CD4-positive, alpha-beta T cell treated with Interleukin-15 for 1 hour (primary cell): ENCODE results near the gene MS4A5.
"Not testable (repeated sequence)": the region's sequence is repeated elsewhere in the genome, so short reads cannot be mapped to it uniquely, and the experiment has no call there.

Experiments
- DNase-seq: peaks from one replicate; pipeline ENCODE4 v3.0.0-alpha.2; 2020

The MS4A5 gene

GRCh38 chr11:60429272-60429671 lies at the start of gene MS4A5:
Gene MS4A5 (plus strand): TSS chr11:60429572. CDS start chr11:60429675, 103 bp downstream.
- no peak for DNase-seq

GRCh38 chr11:60389279-60389910 lies 40.0 kb upstream of the MS4A5 start:
- peak; percentile 74 for DNase-seq

GRCh38 chr11:60390419-60390818 lies 39.0 kb upstream of the MS4A5 start:
- no peak for DNase-seq

- DNase-seq = no peak
Measured at GRCh38 chr11:60392361-60392760, 37.0 kb upstream of the MS4A5 start.

- no peak for DNase-seq
Measured at GRCh38 chr11:60393016-60393415, 36.4 kb upstream of the MS4A5 start.

GRCh38 chr11:60394666-60395380 lies 34.5 kb upstream of the MS4A5 start:
- DNase-seq = no peak

GRCh38 chr11:60396382-60396781 lies 33.0 kb upstream of the MS4A5 start, which contains the start of gene MS4A14:
Gene MS4A14 (plus strand): TSS chr11:60396459. CDS start chr11:60396579, 120 bp downstream.
- DNase-seq = no peak

- peak; percentile 38 for DNase-seq
Measured at GRCh38 chr11:60396799-60397198, 32.6 kb upstream of the MS4A5 start.

- DNase-seq = no peak
Measured at GRCh38 chr11:60420015-60420414, 9.4 kb upstream of the MS4A5 start.

GRCh38 chr11:60422609-60423008 lies 6.8 kb upstream of the MS4A5 start:
- no peak for DNase-seq

- no peak for DNase-seq
Measured at GRCh38 chr11:60428517-60428916, 855 bp upstream of the MS4A5 start.

- DNase-seq = no peak
Measured at GRCh38 chr11:60431251-60431650, 1.9 kb downstream of the MS4A5 start.

GRCh38 chr11:60433401-60433800 lies 4.0 kb downstream of the MS4A5 start:
- DNase-seq = no peak

- no peak for DNase-seq
Measured at GRCh38 chr11:60447070-60447469, 17.7 kb downstream of the MS4A5 start.

GRCh38 chr11:60447846-60448245 lies 18.5 kb downstream of the MS4A5 start:
- DNase-seq = no peak

- DNase-seq = not testable (repeated sequence)
Measured at GRCh38 chr11:60451185-60451584, 21.8 kb downstream of the MS4A5 start.

GRCh38 chr11:60454212-60454611 lies 24.8 kb downstream of the MS4A5 start:
- DNase-seq = no peak

GRCh38 chr11:60455531-60456042 lies 26.2 kb downstream of the MS4A5 start, which contains the start of gene MS4A1:
Gene MS4A1 (plus strand): TSS chr11:60455847. CDS start chr11:60462375, 6,528 bp downstream.
- DNase-seq = peak; percentile 84

- peak; percentile 31 for DNase-seq
Measured at GRCh38 chr11:60457576-60457975, 28.2 kb downstream of the MS4A5 start.

GRCh38 chr11:60459345-60459744 lies 30.0 kb downstream of the MS4A5 start:
- no peak for DNase-seq

GRCh38 chr11:60468829-60469228 lies 39.5 kb downstream of the MS4A5 start:
- no peak for DNase-seq

- DNase-seq = no peak
Measured at GRCh38 chr11:60469723-60470122, 40.4 kb downstream of the MS4A5 start.

- peak; percentile 44 for DNase-seq
Measured at GRCh38 chr11:60477035-60477445, 47.7 kb downstream of the MS4A5 start.

- DNase-seq = peak; percentile 21
Measured at GRCh38 chr11:60482361-60482760, 53.0 kb downstream of the MS4A5 start.
